HCT116 (cell line): ENCODE measurements around the gene TEDC2. TPM values are rescaled to one million over a fixed set of nuclear protein-coding genes. Genes with fewer than 3 reads are reported as not detected.

Source experiments
- ATAC-seq: fragments of 200-7000 bp; cut with Tn5 transposase; 2 replicates; pipeline ENCODE4 v1.9.1; 2020; ENCODE audit warnings: mild to moderate bottlenecking, moderate library complexity
- BruUV-seq: library from RNA; stranded (reverse); fragments of 400-500 nt; replicated peaks from 2 replicates; lab custom pipeline; 2021; lab: Mats Ljungman, UMichigan
- CTCF ChIA-PET: fragments of 300-600 bp; sonication (Branson Sonifier 250); formaldehyde crosslinking; loops from one replicate; lab custom pipeline; 2021; ENCODE audit warnings: antibody characterized with exemption; lab: Charles Lee
- POLR2A ChIA-PET: fragments of 300-600, 350-600 bp; sonication (Branson Sonifier 250); formaldehyde crosslinking; loops from one replicate; lab custom pipeline; 2021; ENCODE audit warnings: antibody characterized with exemption; lab: Charles Lee
- RAD21 ChIA-PET, 2 experiments: fragments of 300-600 bp; sonication (Branson Sonifier 250); formaldehyde crosslinking; loops; one replicate each; lab custom pipeline; 2023; ENCODE audit warnings: low total read pairs in 2 of 2; ENCODE audit not compliant: uncharacterized antibody in 2 of 2, unreplicated experiment in 2 of 2, low non-redundant PET in 1 of 2; lab: Charles Lee
- DNase-seq: peaks from one replicate; pipeline ENCODE4 v3.0.0-alpha.2; 2010; ENCODE audit warnings: low read depth, low spot score
- H2AFZ ChIP-seq: fragments of 200-600 bp; shearing (Covaris generic), sonication (generic); 2 replicates; pipeline ENCODE4 v1.6.1; 2017; ENCODE audit warnings: low read depth, mixed run types, mixed read lengths, antibody characterized with exemption, low read length; ENCODE audit not compliant: poor library complexity, severe bottlenecking
- H3K27ac ChIP-seq: 2 replicates; pipeline ENCODE4 v1.5.1; 2012; ENCODE audit warnings: low read depth, low read length
- H3K27me3 ChIP-seq: fragments of 200-600 bp; sonication (generic); 2 replicates; pipeline ENCODE4 v1.6.1; 2016; ENCODE audit warnings: mixed run types, low read length, mixed read lengths; ENCODE audit not compliant: insufficient read depth
- H3K36me3 ChIP-seq, 2 experiments: fragments of 200-500 bp in 1 of 2; fragments of 200-600 bp in 1 of 2; sonication (Bioruptor generic) in 1 of 2; sonication (generic) in 1 of 2; 2 replicates each; pipeline versions ENCODE4 v1.5.1 to v1.6.1; 2014 to 2016; ENCODE audit warnings: low read length in 2 of 2, inconsistent platforms in 1 of 2, mixed read lengths in 1 of 2, mixed run types in 1 of 2; ENCODE audit not compliant: insufficient read depth in 2 of 2, control insufficient read depth in 1 of 2
- H3K4me1 ChIP-seq, 2 experiments: fragments of 200-600 bp in 1 of 2; sonication (generic) in 1 of 2; 2 replicates each; pipeline versions ENCODE4 v1.5.1 to v1.6.1; 2012 to 2017; ENCODE audit warnings: low read length in 2 of 2, inconsistent platforms in 1 of 2, mild to moderate bottlenecking in 1 of 2, mixed read lengths in 1 of 2, mixed run types in 1 of 2, moderate library complexity in 1 of 2; ENCODE audit not compliant: insufficient read depth in 2 of 2, control insufficient read depth in 1 of 2
- H3K4me2 ChIP-seq: fragments of 200-600 bp; sonication (generic); 2 replicates; pipeline ENCODE4 v1.6.1; 2017; ENCODE audit warnings: mixed run types, low read length, mixed read lengths
- H3K4me3 ChIP-seq, 2 experiments: fragments of 200-600 bp in 1 of 2; sonication (generic) in 1 of 2; replicated peaks in 1 of 2; 2 replicates each; pipeline ENCODE4 v1.5.1; 2011 to 2016; ENCODE audit warnings: low read length in 2 of 2, control low read depth in 1 of 2, low read depth in 1 of 2, mild to moderate bottlenecking in 1 of 2, mixed read lengths in 1 of 2, mixed run types in 1 of 2
- H3K79me2 ChIP-seq: fragments of 200-600 bp; sonication (generic); 2 replicates; pipeline ENCODE4 v1.6.1; 2017; ENCODE audit warnings: mild to moderate bottlenecking, mixed run types, low read length, moderate library complexity, mixed read lengths; ENCODE audit not compliant: insufficient read depth
- H3K9ac ChIP-seq: fragments of 200-600 bp; sonication (generic); 2 replicates; pipeline ENCODE4 v1.6.1; 2016; ENCODE audit warnings: low read length, mixed read lengths
- H3K9me2 ChIP-seq: fragments of 200-600 bp; sonication (generic), shearing (Covaris generic); 2 replicates; pipeline ENCODE4 v1.6.1; 2017; ENCODE audit warnings: mixed run types, mild to moderate bottlenecking, moderate library complexity; ENCODE audit not compliant: insufficient read depth
- H3K9me3 ChIP-seq, 2 experiments: fragments of 200-500 bp in 1 of 2; fragments of 200-600 bp in 1 of 2; sonication (Bioruptor generic) in 1 of 2; sonication (generic) in 1 of 2; 2 replicates each; pipeline ENCODE4 v1.6.1; 2014 to 2017; ENCODE audit warnings: low read length in 2 of 2, mixed read lengths in 2 of 2, inconsistent platforms in 1 of 2, low read depth in 1 of 2, mild to moderate bottlenecking in 1 of 2, mixed run types in 1 of 2, moderate library complexity in 1 of 2; ENCODE audit not compliant: control insufficient read depth in 1 of 2, insufficient read depth in 1 of 2
- H4K20me1 ChIP-seq: fragments of 200-600 bp; sonication (generic), shearing (Covaris generic); 2 replicates; pipeline ENCODE4 v1.6.1; 2017; ENCODE audit warnings: mixed run types, mild to moderate bottlenecking, moderate library complexity; ENCODE audit not compliant: insufficient read depth
- ATF3 ChIP-seq: IDR thresholded peaks from 2 replicates; pipeline ENCODE4 v1.6.1; 2012
- CBX3 ChIP-seq: IDR thresholded peaks from 2 replicates; pipeline ENCODE4 v1.6.1; 2012; ENCODE audit warnings: low read depth
- EGR1 ChIP-seq: IDR thresholded peaks from 2 replicates; pipeline ENCODE4 v1.6.1; 2012; ENCODE audit warnings: low read depth
- ELF1 ChIP-seq: IDR thresholded peaks from 2 replicates; pipeline ENCODE4 v1.6.1; 2012; ENCODE audit warnings: low read depth, borderline replicate concordance
- FOSL1 ChIP-seq: IDR thresholded peaks from 2 replicates; pipeline ENCODE4 v1.6.1; 2012; ENCODE audit warnings: low read depth
- JUND ChIP-seq: IDR thresholded peaks from 2 replicates; pipeline ENCODE4 v1.6.1; 2012
- RAD21 ChIP-seq: IDR thresholded peaks from 2 replicates; pipeline ENCODE4 v1.6.1; 2012; ENCODE audit warnings: low read depth, mild to moderate bottlenecking
- SIN3A ChIP-seq: IDR thresholded peaks from 2 replicates; pipeline ENCODE4 v1.6.1; 2012; ENCODE audit warnings: low read depth
- SP1 ChIP-seq: IDR thresholded peaks from 2 replicates; pipeline ENCODE4 v1.6.1; 2012; ENCODE audit warnings: low read depth
- SRF ChIP-seq: IDR thresholded peaks from 2 replicates; pipeline ENCODE4 v1.6.1; 2012; ENCODE audit warnings: low read depth
- intact Hi-C: fragments of 100-400 bp; cut with micrococcal nuclease; formaldehyde crosslinking; loops from 2 replicates; pipeline ENCODE4 v1.10.0; 2022
- total RNA-seq: library from RNA; stranded (reverse); gene quantifications from one replicate; pipeline ENCODE4 v1.2.1, GENCODE V29; 2021; ENCODE audit not compliant: unreplicated experiment
- TF ChIP-seq, protein P1 (sequence below): IDR thresholded peaks from 2 replicates; pipeline ENCODE4 v1.6.1; 2011; ENCODE audit warnings: mild to moderate bottlenecking, low read length, moderate library complexity; ENCODE audit not compliant: insufficient replicate concordance; ENCODE audit errors: extremely low read depth
- TF ChIP-seq, protein P2 (sequence below): IDR thresholded peaks from 2 replicates; pipeline ENCODE4 v1.6.1; 2012; ENCODE audit warnings: low read depth
- TF ChIP-seq, protein P3 (sequence below), 3 experiments: fragments of 200-600 bp in 1 of 3; sonication (generic) in 1 of 3; IDR thresholded peaks in 2 of 3; conservative IDR thresholded peaks in 1 of 3; 2 replicates each; pipeline ENCODE4 v1.5.1; 2012 to 2017; ENCODE audit warnings: low read depth in 2 of 3, low read length in 2 of 3, antibody characterized with exemption in 1 of 3, borderline replicate concordance in 1 of 3, control low read depth in 1 of 3, mild to moderate bottlenecking in 1 of 3, mixed read lengths in 1 of 3, mixed run types in 1 of 3, moderate library complexity in 1 of 3; ENCODE audit not compliant: insufficient read depth in 1 of 3

Gene TEDC2
- total RNA-seq, 1 experiment from 2014 or later: 26.5 TPM

DNA sequence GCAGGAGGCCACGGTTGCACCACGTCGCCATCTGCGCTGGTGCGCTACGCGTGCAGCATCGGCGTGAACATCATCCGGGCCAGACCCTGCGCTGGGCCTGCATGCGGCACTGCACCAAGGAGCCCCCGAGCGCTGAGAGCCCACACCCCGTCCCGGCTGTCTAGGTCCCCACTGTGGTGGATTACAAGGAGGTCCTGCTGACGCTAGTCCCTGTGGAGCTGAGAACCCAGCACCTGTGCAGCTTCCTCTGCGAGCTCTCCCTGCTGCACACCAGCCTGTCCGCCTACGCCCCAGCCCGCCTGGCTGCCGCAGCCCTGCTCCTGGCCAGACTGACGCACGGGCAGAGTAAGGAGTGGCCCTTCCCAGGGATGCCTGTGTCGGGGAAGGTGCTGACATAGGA lies 10.8 kb upstream of the TEDC2 start:
- RAD21 ChIA-PET: no interaction called here
- BruUV-seq: no TSS peak
- Histone ChIP-seq H4K20me1 (no peaks in the 10 kb centered on the region), H3K9ac (no peak overlapping the region), H3K36me3 (peaks cover 75 to 76% of the 10 kb centered on the region in 2 experiments), H3K27ac (no peak overlapping the region), H2AFZ (no peak overlapping the region), H3K79me2 (peaks cover 15% of the 10 kb centered on the region), H3K4me2 (no peak overlapping the region), H3K4me3 (no peak overlapping the region), H3K4me1 (no peaks in the 10 kb centered on the region), H3K9me2 (no peaks in the 10 kb centered on the region), H3K27me3 (no peaks in the 10 kb centered on the region), H3K9me3 (no peaks in the 10 kb centered on the region)
- DNase-seq (no peak), ATAC-seq (no peak)
- intact Hi-C loops: no loop called here
- POLR2A ChIA-PET: no interaction called here
- CTCF ChIA-PET: no interaction called here
- no peak for TF ChIP-seq CBX3
- TF ChIP-seq ELF1: no peak
- no peak for TF ChIP-seq SRF
- TF ChIP-seq SP1: no peak
- TF ChIP-seq, protein P1, sequence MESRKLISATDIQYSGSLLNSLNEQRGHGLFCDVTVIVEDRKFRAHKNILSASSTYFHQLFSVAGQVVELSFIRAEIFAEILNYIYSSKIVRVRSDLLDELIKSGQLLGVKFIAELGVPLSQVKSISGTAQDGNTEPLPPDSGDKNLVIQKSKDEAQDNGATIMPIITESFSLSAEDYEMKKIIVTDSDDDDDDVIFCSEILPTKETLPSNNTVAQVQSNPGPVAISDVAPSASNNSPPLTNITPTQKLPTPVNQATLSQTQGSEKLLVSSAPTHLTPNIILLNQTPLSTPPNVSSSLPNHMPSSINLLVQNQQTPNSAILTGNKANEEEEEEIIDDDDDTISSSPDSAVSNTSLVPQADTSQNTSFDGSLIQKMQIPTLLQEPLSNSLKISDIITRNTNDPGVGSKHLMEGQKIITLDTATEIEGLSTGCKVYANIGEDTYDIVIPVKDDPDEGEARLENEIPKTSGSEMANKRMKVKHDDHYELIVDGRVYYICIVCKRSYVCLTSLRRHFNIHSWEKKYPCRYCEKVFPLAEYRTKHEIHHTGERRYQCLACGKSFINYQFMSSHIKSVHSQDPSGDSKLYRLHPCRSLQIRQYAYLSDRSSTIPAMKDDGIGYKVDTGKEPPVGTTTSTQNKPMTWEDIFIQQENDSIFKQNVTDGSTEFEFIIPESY: no peak
- TF ChIP-seq ATF3: no peak
- no peak for TF ChIP-seq FOSL1
- no peak for TF ChIP-seq SIN3A
- TF ChIP-seq JUND: no peak
- TF ChIP-seq EGR1: no peak
- TF ChIP-seq, protein P2, sequence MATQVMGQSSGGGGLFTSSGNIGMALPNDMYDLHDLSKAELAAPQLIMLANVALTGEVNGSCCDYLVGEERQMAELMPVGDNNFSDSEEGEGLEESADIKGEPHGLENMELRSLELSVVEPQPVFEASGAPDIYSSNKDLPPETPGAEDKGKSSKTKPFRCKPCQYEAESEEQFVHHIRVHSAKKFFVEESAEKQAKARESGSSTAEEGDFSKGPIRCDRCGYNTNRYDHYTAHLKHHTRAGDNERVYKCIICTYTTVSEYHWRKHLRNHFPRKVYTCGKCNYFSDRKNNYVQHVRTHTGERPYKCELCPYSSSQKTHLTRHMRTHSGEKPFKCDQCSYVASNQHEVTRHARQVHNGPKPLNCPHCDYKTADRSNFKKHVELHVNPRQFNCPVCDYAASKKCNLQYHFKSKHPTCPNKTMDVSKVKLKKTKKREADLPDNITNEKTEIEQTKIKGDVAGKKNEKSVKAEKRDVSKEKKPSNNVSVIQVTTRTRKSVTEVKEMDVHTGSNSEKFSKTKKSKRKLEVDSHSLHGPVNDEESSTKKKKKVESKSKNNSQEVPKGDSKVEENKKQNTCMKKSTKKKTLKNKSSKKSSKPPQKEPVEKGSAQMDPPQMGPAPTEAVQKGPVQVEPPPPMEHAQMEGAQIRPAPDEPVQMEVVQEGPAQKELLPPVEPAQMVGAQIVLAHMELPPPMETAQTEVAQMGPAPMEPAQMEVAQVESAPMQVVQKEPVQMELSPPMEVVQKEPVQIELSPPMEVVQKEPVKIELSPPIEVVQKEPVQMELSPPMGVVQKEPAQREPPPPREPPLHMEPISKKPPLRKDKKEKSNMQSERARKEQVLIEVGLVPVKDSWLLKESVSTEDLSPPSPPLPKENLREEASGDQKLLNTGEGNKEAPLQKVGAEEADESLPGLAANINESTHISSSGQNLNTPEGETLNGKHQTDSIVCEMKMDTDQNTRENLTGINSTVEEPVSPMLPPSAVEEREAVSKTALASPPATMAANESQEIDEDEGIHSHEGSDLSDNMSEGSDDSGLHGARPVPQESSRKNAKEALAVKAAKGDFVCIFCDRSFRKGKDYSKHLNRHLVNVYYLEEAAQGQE: no peak
- TF ChIP-seq, protein P3, sequence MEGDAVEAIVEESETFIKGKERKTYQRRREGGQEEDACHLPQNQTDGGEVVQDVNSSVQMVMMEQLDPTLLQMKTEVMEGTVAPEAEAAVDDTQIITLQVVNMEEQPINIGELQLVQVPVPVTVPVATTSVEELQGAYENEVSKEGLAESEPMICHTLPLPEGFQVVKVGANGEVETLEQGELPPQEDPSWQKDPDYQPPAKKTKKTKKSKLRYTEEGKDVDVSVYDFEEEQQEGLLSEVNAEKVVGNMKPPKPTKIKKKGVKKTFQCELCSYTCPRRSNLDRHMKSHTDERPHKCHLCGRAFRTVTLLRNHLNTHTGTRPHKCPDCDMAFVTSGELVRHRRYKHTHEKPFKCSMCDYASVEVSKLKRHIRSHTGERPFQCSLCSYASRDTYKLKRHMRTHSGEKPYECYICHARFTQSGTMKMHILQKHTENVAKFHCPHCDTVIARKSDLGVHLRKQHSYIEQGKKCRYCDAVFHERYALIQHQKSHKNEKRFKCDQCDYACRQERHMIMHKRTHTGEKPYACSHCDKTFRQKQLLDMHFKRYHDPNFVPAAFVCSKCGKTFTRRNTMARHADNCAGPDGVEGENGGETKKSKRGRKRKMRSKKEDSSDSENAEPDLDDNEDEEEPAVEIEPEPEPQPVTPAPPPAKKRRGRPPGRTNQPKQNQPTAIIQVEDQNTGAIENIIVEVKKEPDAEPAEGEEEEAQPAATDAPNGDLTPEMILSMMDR (IDR thresholded peaks at IDR 0.05 in 2 of 3, conservative IDR thresholded peaks at IDR 0.05 in 1 of 3; ENCODE audit: borderline replicate concordance in 1 of 3, insufficient read depth in 1 of 3, low read depth in 2 of 3, low read length in 2 of 3): no peak
- TF ChIP-seq RAD21: no peak
